ENCODE measurements around the gene IL1F10. TPM values are rescaled to one million over a fixed set of nuclear protein-coding genes. Genes with fewer than 3 reads are reported as not detected.

IL1F10 gene
- polyA plus RNA-seq, 1 donor: not detected

- no peak for DNase-seq
Measured at GRCh38 chr2:113058998-113059960, 8.5 kb upstream of the IL1F10 start, which contains the start of gene IL36RN. Gene IL36RN (plus strand): TSS chr2:113059198. CDS start chr2:113059439, 241 bp downstream.

- no peak for DNase-seq
Measured at GRCh38 chr2:113060396-113060795, 7.4 kb upstream of the IL1F10 start.

- no peak for DNase-seq
Measured at GRCh38 chr2:113060796-113061195, 7.0 kb upstream of the IL1F10 start.

- DNase-seq: no peak
Measured at GRCh38 chr2:113061241-113061640, 6.5 kb upstream of the IL1F10 start.

GRCh38 chr2:113061896-113062770 is 5.6 kb upstream of the IL1F10 start:
- DNase-seq: no peak

DNA sequence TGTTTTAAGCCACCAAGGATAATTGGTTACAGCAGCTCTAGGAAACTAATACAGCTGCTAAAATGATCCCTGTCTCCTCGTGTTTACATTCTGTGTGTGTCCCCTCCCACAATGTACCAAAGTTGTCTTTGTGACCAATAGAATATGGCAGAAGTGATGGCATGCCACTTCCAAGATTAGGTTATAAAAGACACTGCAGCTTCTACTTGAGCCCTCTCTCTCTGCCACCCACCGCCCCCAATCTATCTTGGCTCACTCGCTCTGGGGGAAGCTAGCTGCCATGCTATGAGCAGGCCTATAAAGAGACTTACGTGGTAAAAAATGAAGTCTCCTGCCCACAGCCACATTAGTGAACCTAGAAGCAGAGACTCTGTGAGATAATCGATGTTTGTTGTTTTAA is 3.5 kb upstream of the IL1F10 start:
- DNase-seq: no peak

DNA sequence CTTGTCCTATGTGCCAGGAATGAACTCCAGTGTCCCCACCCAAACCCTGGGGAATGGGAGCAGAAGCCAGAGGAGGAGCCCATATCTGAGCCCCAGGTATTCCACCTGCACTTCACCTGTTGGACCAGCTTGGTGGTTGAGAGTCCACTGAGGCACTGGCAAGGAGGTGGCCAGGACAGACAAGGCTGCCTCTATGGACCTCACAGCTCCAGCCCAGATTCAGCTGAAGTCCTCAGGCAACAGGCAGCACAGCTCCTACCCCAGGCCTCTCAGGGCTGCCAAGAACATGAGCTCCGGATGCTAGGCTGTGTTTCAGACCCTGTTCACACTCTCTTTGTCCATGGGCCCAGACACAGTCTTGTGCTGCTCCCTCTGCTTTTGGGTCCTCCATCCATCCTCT is 2.9 kb upstream of the IL1F10 start:
- DNase-seq: no peak

- no peak for DNase-seq
Measured at GRCh38 chr2:113068249-113068648, 479 bp downstream of the IL1F10 start.

DNA sequence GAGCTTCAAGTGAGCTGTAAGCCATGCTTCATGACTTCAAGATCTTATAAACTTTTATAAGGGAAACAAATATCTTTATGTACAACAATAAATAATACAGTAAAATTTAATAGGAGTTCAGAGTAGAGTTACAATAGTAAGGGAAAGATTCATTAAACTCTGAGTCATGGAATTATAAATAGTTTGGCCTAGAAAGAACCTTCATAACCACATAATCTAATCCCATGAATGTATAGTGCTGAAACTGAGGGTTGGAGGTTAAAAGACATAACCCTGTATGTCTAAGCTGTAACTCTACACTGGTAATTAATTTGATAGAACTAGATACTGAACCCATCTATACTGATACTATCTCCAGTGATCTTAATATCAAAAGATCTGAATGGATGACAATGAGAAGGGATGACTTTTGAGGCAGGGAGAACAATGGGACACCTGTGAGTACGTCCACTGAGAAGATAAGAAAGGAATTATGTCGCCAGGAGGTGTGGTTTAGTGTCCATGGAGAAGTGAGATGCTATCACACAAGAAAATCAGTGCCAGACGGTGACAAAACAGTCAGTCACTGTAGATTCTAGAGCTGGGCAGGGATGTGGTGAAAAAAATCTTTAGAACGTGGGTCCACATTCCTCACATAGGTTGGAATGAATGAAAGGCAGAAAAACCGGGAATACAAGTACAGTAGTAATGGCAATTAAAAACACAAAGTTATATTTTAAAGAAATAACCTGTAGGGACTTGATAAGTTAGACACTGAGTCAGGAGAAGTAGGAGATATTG is 1.1 kb downstream of the IL1F10 start:
- no peak for DNase-seq

DNA sequence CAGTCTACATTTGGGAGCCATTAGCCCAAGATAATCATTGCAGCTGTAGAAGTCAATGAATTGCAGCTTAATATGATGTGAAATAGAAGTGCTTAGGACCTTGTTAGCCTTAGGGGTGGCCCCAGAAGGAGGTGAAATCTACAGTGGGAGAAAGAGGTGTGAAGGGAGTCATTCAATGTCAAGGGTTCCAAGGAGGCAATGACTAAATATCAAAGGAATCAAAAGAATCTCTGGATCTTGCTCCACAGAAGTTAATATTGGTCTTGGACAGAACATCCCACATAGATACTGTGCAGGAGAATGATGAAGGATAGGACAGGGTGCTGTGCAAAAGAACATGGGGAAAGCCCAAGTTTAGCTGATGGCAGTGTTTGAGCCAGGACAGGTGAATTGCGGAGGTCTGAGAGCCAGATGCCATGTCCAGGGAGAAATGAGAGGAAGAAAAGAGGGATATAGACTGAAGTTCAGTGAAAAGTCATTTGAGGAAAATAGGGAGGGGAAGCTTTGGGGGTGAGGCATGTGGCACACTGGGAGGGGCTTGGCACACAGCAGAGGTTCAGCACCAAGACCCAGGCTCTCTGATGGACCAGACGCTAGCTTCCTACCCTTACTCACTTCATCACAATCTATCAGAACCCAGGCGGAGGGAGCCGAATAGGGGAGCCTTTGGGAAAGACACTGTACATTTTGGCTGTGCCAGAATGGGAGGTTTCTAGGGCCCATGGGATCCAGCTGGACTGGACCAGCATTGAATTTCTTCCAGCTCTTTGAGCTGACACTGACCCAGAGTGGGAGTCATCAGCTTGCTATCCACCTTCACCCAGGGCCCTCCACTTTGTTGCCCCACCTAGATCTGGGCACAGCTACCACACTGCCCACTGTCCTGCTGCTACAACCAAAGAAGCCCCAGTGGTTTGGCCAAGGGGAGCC is 2.2 kb downstream of the IL1F10 start:
- no peak for DNase-seq

GRCh38 chr2:113070606-113070975 is 2.8 kb downstream of the IL1F10 start:
- no peak for DNase-seq

- no peak for DNase-seq
Measured at GRCh38 chr2:113072584-113072983, 4.8 kb downstream of the IL1F10 start.

GRCh38 chr2:113073325-113073834 is 5.6 kb downstream of the IL1F10 start:
- DNase-seq: no peak

DNA sequence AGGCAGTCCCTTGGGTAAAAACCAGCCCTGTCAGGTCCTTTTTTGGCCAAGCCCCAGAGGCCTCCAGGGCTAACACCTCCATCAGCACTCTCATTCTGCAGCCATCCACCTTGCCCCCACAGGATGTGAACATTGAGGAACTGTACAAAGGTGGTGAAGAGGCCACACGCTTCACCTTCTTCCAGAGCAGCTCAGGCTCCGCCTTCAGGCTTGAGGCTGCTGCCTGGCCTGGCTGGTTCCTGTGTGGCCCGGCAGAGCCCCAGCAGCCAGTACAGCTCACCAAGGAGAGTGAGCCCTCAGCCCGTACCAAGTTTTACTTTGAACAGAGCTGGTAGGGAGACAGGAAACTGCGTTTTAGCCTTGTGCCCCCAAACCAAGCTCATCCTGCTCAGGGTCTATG is 7.3 kb downstream of the IL1F10 start:
- no peak for DNase-seq

- no peak for DNase-seq
Measured at GRCh38 chr2:113075600-113075999, 7.8 kb downstream of the IL1F10 start.

- DNase-seq: no peak
Measured at GRCh38 chr2:113076954-113077669, 9.3 kb downstream of the IL1F10 start.

- no peak for DNase-seq
Measured at GRCh38 chr2:113077921-113078320, 10.2 kb downstream of the IL1F10 start.

DNA sequence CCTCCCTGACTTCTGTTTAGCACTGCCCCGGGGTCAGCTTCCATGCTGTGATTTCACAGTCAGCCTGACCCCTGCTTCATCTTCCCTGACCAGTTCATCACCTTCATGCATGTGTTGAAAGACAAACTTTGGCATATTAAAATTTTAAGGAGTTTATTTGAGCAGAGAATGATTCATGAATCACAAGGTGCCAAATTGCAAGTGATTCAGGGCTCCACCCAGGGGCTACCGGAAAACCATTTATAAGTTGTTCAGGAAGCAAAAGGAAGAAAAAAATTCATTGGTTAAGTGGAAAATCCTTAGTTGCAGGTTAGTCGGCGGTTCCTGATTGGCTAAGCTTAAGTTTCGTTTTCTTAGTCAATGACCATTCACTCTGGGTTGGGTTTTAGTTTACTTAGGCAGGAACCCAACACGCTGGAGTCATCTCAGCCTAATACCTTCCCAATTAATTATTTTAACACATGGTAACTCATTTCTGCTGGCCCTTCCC is 10.6 kb downstream of the IL1F10 start:
- no peak for DNase-seq

DNA sequence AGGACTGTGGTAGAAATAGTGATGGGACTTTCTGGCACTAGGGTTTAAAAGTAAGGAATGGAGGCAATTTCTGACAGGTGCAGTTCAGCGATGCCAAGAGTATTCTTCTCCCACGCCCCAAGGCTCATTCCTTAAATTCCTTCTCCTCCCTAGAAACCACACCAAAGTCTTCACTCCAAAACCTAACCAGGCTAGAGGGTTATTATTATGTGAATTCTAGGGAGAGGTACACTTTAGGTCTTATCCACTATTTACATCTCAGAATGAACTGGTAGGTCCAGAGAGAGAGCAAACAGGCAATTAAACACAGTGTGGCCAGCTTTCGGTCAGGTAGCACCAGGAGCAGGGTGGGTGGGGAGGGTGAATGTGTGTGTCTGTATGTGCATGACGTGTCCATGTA is 11.4 kb downstream of the IL1F10 start:
- DNase-seq: no peak

DNA sequence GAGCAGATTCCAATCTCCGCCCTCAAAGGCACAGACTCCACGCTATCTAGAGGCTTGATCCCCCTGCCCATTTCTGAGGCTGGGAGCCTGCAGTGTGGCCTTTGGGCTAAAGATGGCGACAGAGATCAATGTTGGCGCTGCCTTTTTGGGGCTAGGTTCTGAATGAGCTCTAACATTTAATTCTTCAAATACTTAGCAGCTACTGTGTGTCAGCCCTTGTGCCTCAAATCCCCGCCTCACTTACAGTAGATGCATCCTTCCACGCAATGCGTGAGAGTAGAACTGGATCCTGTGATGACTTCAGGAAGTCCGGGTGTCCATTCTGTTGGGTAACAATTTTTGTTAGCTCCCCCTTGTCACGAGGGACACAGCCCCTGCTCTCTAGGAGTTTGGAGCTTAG is 12.4 kb downstream of the IL1F10 start:
- DNase-seq: no peak

Data from left kidney (tissue), 2 donors.